Ascending aorta (tissue), 2 donors: ENCODE data around the gene SH3PXD2A. TPM values are rescaled to one million over a fixed set of nuclear protein-coding genes. Genes with fewer than 3 reads are reported as not detected.

Source experiments
- DNase-seq, 2 donors: peaks; one replicate each; pipeline ENCODE4 v3.0.0-alpha.2; 2019; ENCODE audit warnings: low spot score in 2 of 2
- H3K27ac ChIP-seq, 2 donors: fragments of 200-600 bp; sonication (generic); one replicate each; pipeline ENCODE4 v1.5.1; 2016 to 2017; ENCODE audit warnings: mild to moderate bottlenecking in 1 of 2
- H3K27me3 ChIP-seq: fragments of 200-600 bp; sonication (generic); one replicate; pipeline ENCODE4 v1.5.1; 2017
- H3K36me3 ChIP-seq, 2 donors: fragments of 200-600 bp; sonication (generic); one replicate each; pipeline ENCODE4 v1.5.1; 2016
- H3K4me1 ChIP-seq, 2 donors: fragments of 200-600 bp; sonication (generic); one replicate each; pipeline ENCODE4 v1.5.1; 2016 to 2017; ENCODE audit warnings: mild to moderate bottlenecking in 1 of 2
- H3K4me3 ChIP-seq, 2 donors: fragments of 200-600 bp; sonication (generic); one replicate each; pipeline ENCODE4 v1.5.1; 2016 to 2017; ENCODE audit warnings: mild to moderate bottlenecking in 1 of 2
- H3K9me3 ChIP-seq, 2 donors: fragments of 200-600 bp; sonication (generic); one replicate each; pipeline ENCODE4 v1.5.1; 2016
- CTCF ChIP-seq, 3 experiments: fragments of 200-600 bp in 2 of 3; fragments of 450-650 bp in 1 of 3; sonication (generic) in 2 of 3; IDR thresholded peaks; one replicate each; pipeline ENCODE4 v1.5.1; 2016 to 2019; ENCODE audit warnings: antibody characterized with exemption in 3 of 3, mild to moderate bottlenecking in 1 of 3, moderate library complexity in 1 of 3
- intact Hi-C: fragments of 100-400 bp; cut with DNase I; formaldehyde crosslinking; loops from one replicate; pipeline ENCODE4 v1.15.1; 2023
- total RNA-seq: library from RNA; depleted of rRNA; stranded (reverse); fragments of >200 nt; gene quantifications from one replicate; pipeline ENCODE4 v1.1.0, GENCODE V29; 2016

Gene SH3PXD2A
- total RNA-seq, 1 donor from 2014 or later = 50.0 TPM

- Histone ChIP-seq H3K27me3 (no peaks in the 10 kb centered on the region), H3K27ac (no peak overlapping the region), H3K9me3 (no peaks in the 10 kb centered on the region), H3K4me1 (no peaks in the 10 kb centered on the region), H3K36me3 (no peaks in the 10 kb centered on the region), H3K4me3 (no peak overlapping the region)
- intact Hi-C loops = no loop called here
- TF ChIP-seq CTCF (IDR thresholded peaks at IDR 0.05) = no peak
- DNase-seq = no peak
These were observed 145.9 kb downstream of the SH3PXD2A start for GRCh38 chr10:103709341-103709920.

GRCh38 chr10:103708627-103709288, 146.6 kb downstream of the SH3PXD2A start:
- DNase-seq = no peak
- TF ChIP-seq CTCF (IDR thresholded peaks at IDR 0.05) = no peak
- Histone ChIP-seq H3K4me1 (no peaks in the 10 kb centered on the region), H3K9me3 (no peaks in the 10 kb centered on the region), H3K27ac (no peak overlapping the region), H3K4me3 (no peak overlapping the region), H3K27me3 (no peaks in the 10 kb centered on the region), H3K36me3 (no peaks in the 10 kb centered on the region)
- intact Hi-C loops = no loop called here

GRCh38 chr10:103707956-103708626, 147.3 kb downstream of the SH3PXD2A start:
- DNase-seq = no peak
- H3K27ac ChIP-seq = no peak overlapping the region
- TF ChIP-seq CTCF (IDR thresholded peaks at IDR 0.05) = no peak
- no peaks in the 10 kb centered on the region for H3K27me3 ChIP-seq
- intact Hi-C loops = no loop called here
- H3K36me3 ChIP-seq = no peaks in the 10 kb centered on the region
- no peaks in the 10 kb centered on the region for H3K9me3 ChIP-seq
- H3K4me3 ChIP-seq = no peak overlapping the region
- no peaks in the 10 kb centered on the region for H3K4me1 ChIP-seq

- Histone ChIP-seq H3K9me3 (no peaks in the 10 kb centered on the region), H3K36me3 (no peaks in the 10 kb centered on the region), H3K27me3 (no peaks in the 10 kb centered on the region), H3K4me3 (no peak overlapping the region), H3K4me1 (no peaks in the 10 kb centered on the region), H3K27ac (no peak overlapping the region)
- no peak for DNase-seq
- no peak for TF ChIP-seq CTCF (IDR thresholded peaks at IDR 0.05)
- intact Hi-C loops = no loop called here
These were observed 148.6 kb downstream of the SH3PXD2A start for GRCh38 chr10:103706762-103707161.

GRCh38 chr10:103706047-103706446, 149.3 kb downstream of the SH3PXD2A start:
- H3K9me3 ChIP-seq = no peaks in the 10 kb centered on the region
- no peak overlapping the region for H3K4me3 ChIP-seq
- intact Hi-C loops = no loop called here
- no peaks in the 10 kb centered on the region for H3K27me3 ChIP-seq
- no peak for TF ChIP-seq CTCF (IDR thresholded peaks at IDR 0.05)
- H3K36me3 ChIP-seq = no peaks in the 10 kb centered on the region
- H3K4me1 ChIP-seq = no peaks in the 10 kb centered on the region
- no peak overlapping the region for H3K27ac ChIP-seq
- DNase-seq = no peak
